OCI-LY3 (cell line): ENCODE data around the gene CELF4.

Source experiments
- H2AFZ ChIP-seq: fragments of 200-600, 300-600 bp; shearing (Covaris generic); 2 replicates; pipeline ENCODE4 v1.6.0; 2014; ENCODE audit warnings: antibody characterized with exemption, low read depth, low read length
- H3K27ac ChIP-seq: fragments of 200-600, 300-600 bp; sonication (generic); 2 replicates; pipeline ENCODE4 v1.5.1; 2014; ENCODE audit warnings: mild to moderate bottlenecking, low read length, moderate library complexity, mixed read lengths
- H3K27me3 ChIP-seq: fragments of 200-600, 300-600 bp; sonication (generic); 2 replicates; pipeline ENCODE4 v1.6.1; 2014; ENCODE audit warnings: low read depth, low read length, mixed read lengths
- H3K36me3 ChIP-seq: fragments of 200-600, 300-600 bp; sonication (generic); replicated peaks from 2 replicates; pipeline ENCODE3; 2014; ENCODE audit warnings: low read depth, low read length, mixed read lengths
- H3K4me1 ChIP-seq: fragments of 300-600, 200-600 bp; sonication (generic); 2 replicates; pipeline ENCODE4 v1.6.1; 2014; ENCODE audit warnings: low read length, mixed read lengths
- H3K4me2 ChIP-seq: fragments of 200-600, 300-600 bp; sonication (generic); 2 replicates; pipeline ENCODE4 v1.6.1; 2014; ENCODE audit warnings: low read length, mixed read lengths
- H3K4me3 ChIP-seq: fragments of 300-600, 200-600 bp; sonication (generic); 2 replicates; pipeline ENCODE4 v1.5.1; 2014; ENCODE audit warnings: antibody characterized with exemption, mild to moderate bottlenecking, low read length, moderate library complexity
- H3K79me2 ChIP-seq: fragments of 300-600, 200-600 bp; shearing (Covaris generic); 2 replicates; pipeline ENCODE4 v1.6.1; 2014; ENCODE audit warnings: mild to moderate bottlenecking, low read length, mixed read lengths
- H3K9ac ChIP-seq: fragments of 300-600, 200-600 bp; shearing (Covaris generic); 2 replicates; pipeline ENCODE4 v1.6.0; 2014; ENCODE audit warnings: mild to moderate bottlenecking, low read length, moderate library complexity
- H3K9me3 ChIP-seq: fragments of 200-600, 300-600 bp; shearing (Covaris generic); 2 replicates; pipeline ENCODE4 v1.6.1; 2014; ENCODE audit warnings: low read length, mixed read lengths; ENCODE audit not compliant: insufficient read depth
- H4K20me1 ChIP-seq: fragments of 200-600, 300-600 bp; sonication (generic); 2 replicates; pipeline ENCODE4 v1.6.1; 2016; ENCODE audit warnings: low read length, mixed read lengths; ENCODE audit not compliant: insufficient read depth
- CTCF ChIP-seq: fragments of 200-600, 300-600 bp; sonication (generic); IDR thresholded peaks from 2 replicates; pipeline ENCODE4 v1.5.1; 2014; ENCODE audit warnings: antibody characterized with exemption, low read length, low read depth
- EZH2phosphoT487 ChIP-seq: fragments of 200-600 bp; shearing (Covaris generic); IDR thresholded peaks from 2 replicates; pipeline ENCODE4 v1.6.1; 2018; ENCODE audit warnings: antibody characterized with exemption, mixed run types, low read depth

CELF4 gene

GRCh38 chr18:37396971-37397720 is 168.5 kb downstream of the CELF4 start:
- Histone ChIP-seq H3K9me3 (no peaks in the 10 kb centered on the region), H2AFZ (no peak overlapping the region), H3K79me2 (no peaks in the 10 kb centered on the region), H4K20me1 (no peaks in the 10 kb centered on the region), H3K36me3 (no peaks in the 10 kb centered on the region), H3K4me1 (peaks cover 18% of the 10 kb centered on the region), H3K9ac (no peak overlapping the region), H3K4me3 (no peak overlapping the region), H3K27me3 (no peaks in the 10 kb centered on the region), H3K27ac (no peak overlapping the region), H3K4me2 (no peak overlapping the region)
- TF ChIP-seq CTCF (no peak), EZH2phosphoT487 (no peak)

GRCh38 chr18:37395631-37396030 is 170.0 kb downstream of the CELF4 start:
- no peaks in the 10 kb centered on the region for H3K27me3 ChIP-seq
- TF ChIP-seq EZH2phosphoT487 = no peak
- TF ChIP-seq CTCF = no peak
- H3K4me1 ChIP-seq = peaks cover 34% of the 10 kb centered on the region

GRCh38 chr18:37395138-37395537 is 170.5 kb downstream of the CELF4 start:
- Histone ChIP-seq H3K4me2 (no peak overlapping the region), H3K4me1 (peaks cover 36% of the 10 kb centered on the region), H3K79me2 (no peaks in the 10 kb centered on the region), H3K27me3 (no peaks in the 10 kb centered on the region), H3K9ac (no peak overlapping the region), H3K4me3 (no peak overlapping the region), H3K36me3 (no peaks in the 10 kb centered on the region), H2AFZ (no peak overlapping the region), H4K20me1 (no peaks in the 10 kb centered on the region), H3K9me3 (no peaks in the 10 kb centered on the region), H3K27ac (no peak overlapping the region)
- no peak for TF ChIP-seq CTCF
- TF ChIP-seq EZH2phosphoT487 = no peak

More at GRCh38 chr18:37395631-37396030, 170.0 kb downstream of the CELF4 start:
- Histone ChIP-seq H3K79me2 (no peaks in the 10 kb centered on the region), H3K4me3 (no peak overlapping the region), H2AFZ (no peak overlapping the region), H4K20me1 (no peaks in the 10 kb centered on the region), H3K9me3 (no peaks in the 10 kb centered on the region), H3K4me2 (no peak overlapping the region), H3K27ac (no peak overlapping the region), H3K9ac (no peak overlapping the region), H3K36me3 (no peaks in the 10 kb centered on the region)

GRCh38 chr18:37394610-37394965 is 171.0 kb downstream of the CELF4 start:
- no peak overlapping the region for H2AFZ ChIP-seq
- H3K4me1 ChIP-seq = peaks cover 36% of the 10 kb centered on the region
- H3K9me3 ChIP-seq = no peaks in the 10 kb centered on the region
- H3K4me2 ChIP-seq = no peak overlapping the region
- no peaks in the 10 kb centered on the region for H3K36me3 ChIP-seq
- H3K4me3 ChIP-seq = no peak overlapping the region
- no peaks in the 10 kb centered on the region for H3K79me2 ChIP-seq
- no peaks in the 10 kb centered on the region for H3K27me3 ChIP-seq
- H3K27ac ChIP-seq = no peak overlapping the region
- H3K9ac ChIP-seq = no peak overlapping the region
- TF ChIP-seq CTCF = no peak
- TF ChIP-seq EZH2phosphoT487 = no peak
- H4K20me1 ChIP-seq = no peaks in the 10 kb centered on the region
